ENCODE measurements around the gene GNB5. TPM values are rescaled to one million over a fixed set of nuclear protein-coding genes. Genes with fewer than 3 reads are reported as not detected.

GNB5 gene
- total RNA-seq, 1 donor from 2014 or later = 25.6 TPM

- Histone ChIP-seq H3K36me3 (ENCODE audit: insufficient read depth, low read length) (no peaks in the 10 kb centered on the region), H3K27ac (ENCODE audit: low read depth, low read length) (no peak overlapping the region), H3K4me1 (ENCODE audit: insufficient read depth, low read length) (peaks cover 3% of the 10 kb centered on the region), H3K4me3 (ENCODE audit: insufficient read depth, low read depth, low read length) (no peak overlapping the region), H3K9me3 (ENCODE audit: insufficient read depth, low read depth, low read length) (no peaks in the 10 kb centered on the region), H3K9ac (ENCODE audit: low read length) (no peak overlapping the region), H4K20me1 (ENCODE audit: insufficient read depth, low read length) (no peaks in the 10 kb centered on the region), H3K79me2 (ENCODE audit: insufficient read depth, low read length) (no peaks in the 10 kb centered on the region), H3K27me3 (ENCODE audit: insufficient read depth, low read length) (no peaks in the 10 kb centered on the region), H3K4me2 (ENCODE audit: low read length) (no peak overlapping the region), H2AFZ (ENCODE audit: low read depth, low read length) (no peak overlapping the region)
- Mint-ChIP-seq H3K36me3 (ENCODE audit: low read depth, unreplicated experiment) (peaks cover 11% of the 10 kb centered on the region), H3K4me3 (ENCODE audit: unreplicated experiment) (no peak overlapping the region), H3K27me3 (ENCODE audit: low read depth, unreplicated experiment) (peaks cover 5% of the 10 kb centered on the region), H3K9me3 (ENCODE audit: unreplicated experiment) (no peaks in the 10 kb centered on the region), H3K27ac (ENCODE audit: unreplicated experiment) (no peak overlapping the region), H3K4me1 (ENCODE audit: low read depth, unreplicated experiment) (no peaks in the 10 kb centered on the region)
- DNase-seq (ENCODE audit: low read depth) = no peak
- no peak for FAIRE-seq
- TF ChIP-seq CTCF (IDR thresholded peaks at IDR 0.05; ENCODE audit: insufficient read depth, low read depth, low read length) = no peak
- TF ChIP-seq EZH2 (IDR thresholded peaks at IDR 0.05; ENCODE audit: insufficient read depth, low read length) = no peak
These were observed 29.1 kb upstream of the GNB5 start for GRCh38 chr15:52220251-52220650.

GRCh38 chr15:52218816-52219215 is 27.6 kb upstream of the GNB5 start:
- Mint-ChIP-seq H3K4me1 (ENCODE audit: low read depth, unreplicated experiment) (peaks cover under 1% of the 10 kb centered on the region), H3K36me3 (ENCODE audit: low read depth, unreplicated experiment) (peaks cover 11% of the 10 kb centered on the region), H3K27me3 (ENCODE audit: low read depth, unreplicated experiment) (peaks cover 5% of the 10 kb centered on the region), H3K4me3 (ENCODE audit: unreplicated experiment) (no peak overlapping the region), H3K27ac (ENCODE audit: unreplicated experiment) (no peak overlapping the region), H3K9me3 (ENCODE audit: unreplicated experiment) (no peaks in the 10 kb centered on the region)
- Histone ChIP-seq H3K27me3 (ENCODE audit: insufficient read depth, low read length) (no peaks in the 10 kb centered on the region), H3K9ac (ENCODE audit: low read length) (no peak overlapping the region), H3K9me3 (ENCODE audit: insufficient read depth, low read depth, low read length) (no peaks in the 10 kb centered on the region), H3K79me2 (ENCODE audit: insufficient read depth, low read length) (no peaks in the 10 kb centered on the region), H3K4me3 (ENCODE audit: insufficient read depth, low read depth, low read length) (no peak overlapping the region), H2AFZ (ENCODE audit: low read depth, low read length) (no peak overlapping the region), H3K4me1 (ENCODE audit: insufficient read depth, low read length) (peaks cover 3% of the 10 kb centered on the region), H3K27ac (ENCODE audit: low read depth, low read length) (no peak overlapping the region), H4K20me1 (ENCODE audit: insufficient read depth, low read length) (no peaks in the 10 kb centered on the region), H3K36me3 (ENCODE audit: insufficient read depth, low read length) (no peaks in the 10 kb centered on the region), H3K4me2 (ENCODE audit: low read length) (no peak overlapping the region)
- TF ChIP-seq CTCF (IDR thresholded peaks at IDR 0.05; ENCODE audit: insufficient read depth, low read depth, low read length) (no peak), EZH2 (IDR thresholded peaks at IDR 0.05; ENCODE audit: insufficient read depth, low read length) (no peak)
- FAIRE-seq (no peak), DNase-seq (ENCODE audit: low read depth) (no peak)

- H2AFZ ChIP-seq (ENCODE audit: low read depth, low read length) = no peak overlapping the region
- no peaks in the 10 kb centered on the region for H3K36me3 ChIP-seq (ENCODE audit: insufficient read depth, low read length)
- H3K27me3 ChIP-seq (ENCODE audit: insufficient read depth, low read length) = no peaks in the 10 kb centered on the region
- no peak overlapping the region for H3K4me3 ChIP-seq (ENCODE audit: insufficient read depth, low read depth, low read length)
- peaks cover 5% of the 10 kb centered on the region for H3K27me3 Mint-ChIP-seq (ENCODE audit: low read depth, unreplicated experiment)
- no peak for TF ChIP-seq EZH2 (IDR thresholded peaks at IDR 0.05; ENCODE audit: insufficient read depth, low read length)
- peaks cover 4% of the 10 kb centered on the region for H3K4me1 Mint-ChIP-seq (ENCODE audit: low read depth, unreplicated experiment)
- H3K9me3 Mint-ChIP-seq (ENCODE audit: unreplicated experiment) = no peaks in the 10 kb centered on the region
- FAIRE-seq = no peak
- peaks cover 3% of the 10 kb centered on the region for H3K4me1 ChIP-seq (ENCODE audit: insufficient read depth, low read length)
- H3K9ac ChIP-seq (ENCODE audit: low read length) = no peak overlapping the region
- peaks cover 10% of the 10 kb centered on the region for H3K36me3 Mint-ChIP-seq (ENCODE audit: low read depth, unreplicated experiment)
- no peaks in the 10 kb centered on the region for H3K9me3 ChIP-seq (ENCODE audit: insufficient read depth, low read depth, low read length)
- no peaks in the 10 kb centered on the region for H4K20me1 ChIP-seq (ENCODE audit: insufficient read depth, low read length)
- no peak overlapping the region for H3K4me2 ChIP-seq (ENCODE audit: low read length)
- no peak overlapping the region for H3K27ac ChIP-seq (ENCODE audit: low read depth, low read length)
- H3K79me2 ChIP-seq (ENCODE audit: insufficient read depth, low read length) = no peaks in the 10 kb centered on the region
- DNase-seq (ENCODE audit: low read depth) = no peak
- H3K4me3 Mint-ChIP-seq (ENCODE audit: unreplicated experiment) = no peak overlapping the region
- H3K27ac Mint-ChIP-seq (ENCODE audit: unreplicated experiment) = no peak overlapping the region
These were observed 27.2 kb upstream of the GNB5 start for GRCh38 chr15:52218371-52218770.
